ENCODE results near the gene PCDH7. TPM values are rescaled to one million over a fixed set of nuclear protein-coding genes. Genes with fewer than 3 reads are reported as not detected.

PCDH7 gene
- total RNA-seq, 1 donor = 0.72 TPM

DNA sequence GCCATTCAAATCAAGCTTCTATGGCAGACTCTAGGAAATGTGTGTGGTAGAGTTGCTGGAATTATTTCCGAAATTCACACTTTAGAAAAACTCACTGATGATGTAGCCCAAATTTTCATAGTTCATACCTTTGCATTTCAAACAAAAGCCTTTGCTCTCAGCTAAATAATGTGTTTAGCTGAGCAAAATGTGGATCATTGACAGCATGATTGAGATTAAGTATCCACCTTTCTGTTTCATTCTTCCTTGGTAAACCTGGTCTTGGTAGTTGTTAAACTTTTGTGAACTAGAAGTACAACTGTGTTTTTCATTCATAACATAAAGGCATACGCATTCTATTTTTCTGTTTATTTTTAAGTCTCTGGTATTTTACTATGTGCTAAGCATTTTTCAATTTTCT, 7.2 kb downstream of the PCDH7 start:
- Histone ChIP-seq H3K4me3 (ENCODE audit: insufficient read depth, low read length) (no peak overlapping the region), H2AFZ (ENCODE audit: low read length) (no peak overlapping the region), H4K20me1 (ENCODE audit: insufficient read depth, low read length) (no peaks in the 10 kb centered on the region), H3K4me1 (ENCODE audit: insufficient read depth, low read length) (no peaks in the 10 kb centered on the region), H3K36me3 (ENCODE audit: insufficient read depth, low read length) (no peaks in the 10 kb centered on the region), H3K27ac (ENCODE audit: low read depth, low read length) (no peak overlapping the region), H3K79me2 (ENCODE audit: insufficient read depth, low read length) (no peaks in the 10 kb centered on the region), H3K4me2 (ENCODE audit: insufficient read depth, low read length) (no peak overlapping the region), H3K27me3 (ENCODE audit: insufficient read depth, low read length) (peaks cover 10% of the 10 kb centered on the region), H3K9me3 (ENCODE audit: low read depth, low read length) (no peaks in the 10 kb centered on the region)
- TF ChIP-seq, protein P1, sequence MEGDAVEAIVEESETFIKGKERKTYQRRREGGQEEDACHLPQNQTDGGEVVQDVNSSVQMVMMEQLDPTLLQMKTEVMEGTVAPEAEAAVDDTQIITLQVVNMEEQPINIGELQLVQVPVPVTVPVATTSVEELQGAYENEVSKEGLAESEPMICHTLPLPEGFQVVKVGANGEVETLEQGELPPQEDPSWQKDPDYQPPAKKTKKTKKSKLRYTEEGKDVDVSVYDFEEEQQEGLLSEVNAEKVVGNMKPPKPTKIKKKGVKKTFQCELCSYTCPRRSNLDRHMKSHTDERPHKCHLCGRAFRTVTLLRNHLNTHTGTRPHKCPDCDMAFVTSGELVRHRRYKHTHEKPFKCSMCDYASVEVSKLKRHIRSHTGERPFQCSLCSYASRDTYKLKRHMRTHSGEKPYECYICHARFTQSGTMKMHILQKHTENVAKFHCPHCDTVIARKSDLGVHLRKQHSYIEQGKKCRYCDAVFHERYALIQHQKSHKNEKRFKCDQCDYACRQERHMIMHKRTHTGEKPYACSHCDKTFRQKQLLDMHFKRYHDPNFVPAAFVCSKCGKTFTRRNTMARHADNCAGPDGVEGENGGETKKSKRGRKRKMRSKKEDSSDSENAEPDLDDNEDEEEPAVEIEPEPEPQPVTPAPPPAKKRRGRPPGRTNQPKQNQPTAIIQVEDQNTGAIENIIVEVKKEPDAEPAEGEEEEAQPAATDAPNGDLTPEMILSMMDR (IDR thresholded peaks at IDR 0.05; ENCODE audit: extremely low read depth, low read depth, low read length) = no peak
- no peak for DNase-seq (ENCODE audit: insufficient read length, low spot score, missing footprints)

DNA sequence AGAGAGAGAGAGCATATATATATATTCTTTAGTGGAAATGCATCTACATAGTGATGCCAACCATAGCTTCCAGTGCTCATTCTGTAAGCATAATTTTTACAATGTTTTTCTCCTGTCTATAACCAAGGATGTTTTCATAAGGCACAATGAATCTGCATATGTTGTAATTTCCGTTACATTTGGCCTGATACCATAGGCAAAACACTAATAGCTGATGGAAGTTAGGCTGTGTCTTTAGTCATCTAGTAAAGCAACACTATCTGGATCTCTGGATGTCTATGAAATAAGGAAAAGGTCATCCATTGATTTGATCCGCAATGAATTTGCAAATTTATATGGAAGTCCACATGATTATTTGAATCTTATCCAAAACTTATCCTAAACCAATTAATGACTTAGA, 8.1 kb downstream of the PCDH7 start:
- no peaks in the 10 kb centered on the region for H3K9me3 ChIP-seq (ENCODE audit: low read depth, low read length)
- H3K4me1 ChIP-seq (ENCODE audit: insufficient read depth, low read length) = no peaks in the 10 kb centered on the region
- no peak for DNase-seq (ENCODE audit: insufficient read length, low spot score, missing footprints)
- no peak overlapping the region for H3K4me2 ChIP-seq (ENCODE audit: insufficient read depth, low read length)
- no peak overlapping the region for H2AFZ ChIP-seq (ENCODE audit: low read length)
- H3K27ac ChIP-seq (ENCODE audit: low read depth, low read length) = no peak overlapping the region
- H4K20me1 ChIP-seq (ENCODE audit: insufficient read depth, low read length) = no peaks in the 10 kb centered on the region
- H3K79me2 ChIP-seq (ENCODE audit: insufficient read depth, low read length) = no peaks in the 10 kb centered on the region
- H3K27me3 ChIP-seq (ENCODE audit: insufficient read depth, low read length) = peaks cover 1% of the 10 kb centered on the region
- H3K36me3 ChIP-seq (ENCODE audit: insufficient read depth, low read length) = no peaks in the 10 kb centered on the region
- TF ChIP-seq, protein P1 (IDR thresholded peaks at IDR 0.05; ENCODE audit: extremely low read depth, low read depth, low read length) = no peak
- H3K4me3 ChIP-seq (ENCODE audit: insufficient read depth, low read length) = no peak overlapping the region

DNA sequence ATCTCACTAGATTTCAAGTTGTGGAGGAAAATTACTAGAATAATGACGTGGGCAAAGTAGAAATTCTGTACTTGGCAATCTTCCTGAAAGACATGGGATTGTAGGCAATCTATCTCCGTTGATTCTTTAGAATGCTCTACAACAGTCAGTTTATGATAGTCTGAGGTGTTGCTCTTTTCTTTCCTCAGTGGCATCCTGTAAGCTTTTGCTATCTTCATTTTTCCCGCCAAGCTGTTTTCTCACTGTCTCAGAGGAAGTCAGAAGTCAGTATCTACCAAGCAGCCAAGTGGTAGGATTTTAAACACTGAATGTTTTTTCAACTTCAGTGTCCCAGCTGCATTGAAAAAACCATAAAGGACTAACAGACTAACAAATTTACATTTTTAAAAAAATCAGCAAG, 23.7 kb downstream of the PCDH7 start:
- Histone ChIP-seq H3K36me3 (ENCODE audit: insufficient read depth, low read length) (no peaks in the 10 kb centered on the region), H3K4me2 (ENCODE audit: insufficient read depth, low read length) (no peak overlapping the region), H4K20me1 (ENCODE audit: insufficient read depth, low read length) (no peaks in the 10 kb centered on the region), H3K4me3 (ENCODE audit: insufficient read depth, low read length) (no peak overlapping the region), H3K9me3 (ENCODE audit: low read depth, low read length) (no peaks in the 10 kb centered on the region), H3K4me1 (ENCODE audit: insufficient read depth, low read length) (no peaks in the 10 kb centered on the region), H2AFZ (ENCODE audit: low read length) (no peak overlapping the region), H3K79me2 (ENCODE audit: insufficient read depth, low read length) (no peaks in the 10 kb centered on the region), H3K27me3 (ENCODE audit: insufficient read depth, low read length) (no peaks in the 10 kb centered on the region), H3K27ac (ENCODE audit: low read depth, low read length) (no peak overlapping the region)
- no peak for DNase-seq (ENCODE audit: insufficient read length, low spot score, missing footprints)
- TF ChIP-seq, protein P1 (IDR thresholded peaks at IDR 0.05; ENCODE audit: extremely low read depth, low read depth, low read length) = no peak

DNA sequence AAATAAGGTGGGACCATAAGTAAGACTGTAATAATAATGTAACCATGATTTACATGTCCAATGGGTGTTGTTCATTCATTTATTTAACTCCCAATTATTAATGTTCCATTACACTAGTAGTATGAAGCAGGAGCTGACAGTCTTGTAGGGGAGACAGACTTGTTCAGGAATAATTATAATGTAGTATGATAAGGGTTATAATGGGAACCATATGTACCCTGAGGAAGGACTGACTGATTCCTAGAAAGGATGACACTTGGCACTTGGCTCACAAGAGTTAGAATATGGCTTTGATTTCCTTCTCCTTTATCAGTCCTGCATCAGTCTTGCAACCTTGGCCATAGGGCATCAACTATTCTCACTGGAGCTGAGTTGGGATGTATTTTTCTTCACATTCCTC, 24.2 kb downstream of the PCDH7 start:
- Histone ChIP-seq H2AFZ (ENCODE audit: low read length) (no peak overlapping the region), H4K20me1 (ENCODE audit: insufficient read depth, low read length) (no peaks in the 10 kb centered on the region), H3K4me3 (ENCODE audit: insufficient read depth, low read length) (no peak overlapping the region), H3K27me3 (ENCODE audit: insufficient read depth, low read length) (no peaks in the 10 kb centered on the region), H3K27ac (ENCODE audit: low read depth, low read length) (no peak overlapping the region), H3K4me2 (ENCODE audit: insufficient read depth, low read length) (no peak overlapping the region), H3K4me1 (ENCODE audit: insufficient read depth, low read length) (no peaks in the 10 kb centered on the region), H3K36me3 (ENCODE audit: insufficient read depth, low read length) (no peaks in the 10 kb centered on the region), H3K79me2 (ENCODE audit: insufficient read depth, low read length) (no peaks in the 10 kb centered on the region), H3K9me3 (ENCODE audit: low read depth, low read length) (no peaks in the 10 kb centered on the region)
- DNase-seq (ENCODE audit: insufficient read length, low spot score, missing footprints) = no peak
- TF ChIP-seq, protein P1 (IDR thresholded peaks at IDR 0.05; ENCODE audit: extremely low read depth, low read depth, low read length) = no peak
